ENCODE data around the gene DACH1. TPM values are rescaled to one million over a fixed set of nuclear protein-coding genes. Genes with fewer than 3 reads are reported as not detected.

Gene DACH1
- polyA plus RNA-seq, 3 donors, result 0.03 to 0.69 (median 0.26) TPM

GRCh38 chr13:71730267-71730666, 136.7 kb downstream of the DACH1 start:
- Histone ChIP-seq H3K4me3 (replicated peaks in 1 of 3; ENCODE audit: low read depth in 2 of 3, low read length in 3 of 3) (no peak overlapping the region), H3K27ac (ENCODE audit: low read depth in 1 of 2, low read length in 2 of 2) (no peak overlapping the region), H3K4me2 (replicated peaks; ENCODE audit: extremely low read depth, low read length, poor library complexity, severe bottlenecking) (no peak overlapping the region), H2AFZ (ENCODE audit: insufficient read depth, low read depth, low read length, poor library complexity, severe bottlenecking) (no peak overlapping the region), H3K9ac (ENCODE audit: insufficient read depth, low read length, poor library complexity, severe bottlenecking) (no peak overlapping the region), H3K9me3 (replicated peaks in 1 of 2; ENCODE audit: control insufficient read depth in 1 of 2, insufficient read depth in 1 of 2, low read length in 2 of 2) (no peaks in the 10 kb centered on the region), H3K4me1 (ENCODE audit: control insufficient read depth in 1 of 2, insufficient read depth in 2 of 2, low read length in 2 of 2) (no peaks in the 10 kb centered on the region), H3K36me3 (replicated peaks in 1 of 2; ENCODE audit: control insufficient read depth in 1 of 2, insufficient read depth in 2 of 2, low read length in 2 of 2) (no peaks in the 10 kb centered on the region), H4K20me1 (ENCODE audit: insufficient read depth, low read length) (no peaks in the 10 kb centered on the region), H3K79me2 (ENCODE audit: insufficient read depth, low read length) (no peaks in the 10 kb centered on the region), H3K27me3 (ENCODE audit: control insufficient read depth in 2 of 2, insufficient read depth in 2 of 2, low read length in 2 of 2) (no peaks in the 10 kb centered on the region)
- no peak overlapping the region for H3K4me3 Mint-ChIP-seq
- TF ChIP-seq CTCF (IDR thresholded peaks at IDR 0.05), result no peak
- H3K27me3 Mint-ChIP-seq (ENCODE audit: low read depth in 3 of 3), result no peaks in the 10 kb centered on the region
- WGBS (ENCODE audit: insufficient coverage), result no CpG with 5 or more reads among the region's 1 CpG
- no peak overlapping the region for H3K27ac Mint-ChIP-seq
- peaks cover 0 to 2% of the 10 kb centered on the region in 2 donors for H3K36me3 Mint-ChIP-seq
- peaks cover 7% of the 10 kb centered on the region for H3K4me1 Mint-ChIP-seq
- intact Hi-C loops (cut with micrococcal nuclease), result no loop called here
- no peak for DNase-seq
- peaks cover 0 to 3% (median 0%) of the 10 kb centered on the region in 7 donors for H3K9me3 Mint-ChIP-seq

GRCh38 chr13:71729441-71729840, 137.6 kb downstream of the DACH1 start:
- Mint-ChIP-seq H3K4me3 (no peak overlapping the region), H3K36me3 (peaks cover 0 to 2% of the 10 kb centered on the region in 2 donors), H3K4me1 (peaks cover 7% of the 10 kb centered on the region), H3K27ac (no peak overlapping the region), H3K9me3 (peaks cover 0 to 3% (median 0%) of the 10 kb centered on the region in 7 donors), H3K27me3 (ENCODE audit: low read depth in 3 of 3) (no peaks in the 10 kb centered on the region)
- Histone ChIP-seq H3K27ac (ENCODE audit: low read depth in 1 of 2, low read length in 2 of 2) (no peak overlapping the region), H3K4me2 (replicated peaks; ENCODE audit: extremely low read depth, low read length, poor library complexity, severe bottlenecking) (no peak overlapping the region), H3K79me2 (ENCODE audit: insufficient read depth, low read length) (no peaks in the 10 kb centered on the region), H3K4me3 (replicated peaks in 1 of 3; ENCODE audit: low read depth in 2 of 3, low read length in 3 of 3) (no peak overlapping the region), H3K36me3 (replicated peaks in 1 of 2; ENCODE audit: control insufficient read depth in 1 of 2, insufficient read depth in 2 of 2, low read length in 2 of 2) (no peaks in the 10 kb centered on the region), H3K9ac (ENCODE audit: insufficient read depth, low read length, poor library complexity, severe bottlenecking) (no peak overlapping the region), H4K20me1 (ENCODE audit: insufficient read depth, low read length) (no peaks in the 10 kb centered on the region), H2AFZ (ENCODE audit: insufficient read depth, low read depth, low read length, poor library complexity, severe bottlenecking) (no peak overlapping the region), H3K27me3 (ENCODE audit: control insufficient read depth in 2 of 2, insufficient read depth in 2 of 2, low read length in 2 of 2) (no peaks in the 10 kb centered on the region), H3K9me3 (replicated peaks in 1 of 2; ENCODE audit: control insufficient read depth in 1 of 2, insufficient read depth in 1 of 2, low read length in 2 of 2) (no peaks in the 10 kb centered on the region), H3K4me1 (ENCODE audit: control insufficient read depth in 1 of 2, insufficient read depth in 2 of 2, low read length in 2 of 2) (no peaks in the 10 kb centered on the region)
- intact Hi-C loops (cut with micrococcal nuclease), result no loop called here
- TF ChIP-seq CTCF (IDR thresholded peaks at IDR 0.05), result no peak
- no CpG with 5 or more reads among the region's 2 CpGs for WGBS (ENCODE audit: insufficient coverage)
- DNase-seq, result no peak

Measured in CD14-positive monocyte (primary cell).